Vagina (tissue), 2 donors: ENCODE measurements around the gene SECTM1.

ENCODE experiments used
- POLR2A ChIP-seq, 2 donors: fragments of 450-650 bp; IDR thresholded peaks; one replicate each; pipeline ENCODE4 v1.6.1; 2017; ENCODE audit warnings: antibody characterized with exemption in 2 of 2, mild to moderate bottlenecking in 2 of 2, moderate library complexity in 2 of 2
- POLR2AphosphoS5 ChIP-seq, 2 donors: sonication (generic); formaldehyde crosslinking; IDR thresholded peaks; one replicate each; pipeline ENCODE4 v1.9.0; 2017; ENCODE audit warnings: antibody characterized with exemption in 2 of 2, mild to moderate bottlenecking in 2 of 2, low read depth in 1 of 2; ENCODE audit not compliant: insufficient read depth in 1 of 2
- TF ChIP-seq, protein P1 (sequence below), 3 experiments: fragments of 450-650 bp in 2 of 3; fragments of 200-600 bp in 1 of 3; sonication (generic) in 1 of 3; IDR thresholded peaks; one replicate each; pipeline ENCODE4 v1.5.1; 2017 to 2019; ENCODE audit warnings: antibody characterized with exemption in 3 of 3, mild to moderate bottlenecking in 2 of 3, moderate library complexity in 2 of 3

DNA sequence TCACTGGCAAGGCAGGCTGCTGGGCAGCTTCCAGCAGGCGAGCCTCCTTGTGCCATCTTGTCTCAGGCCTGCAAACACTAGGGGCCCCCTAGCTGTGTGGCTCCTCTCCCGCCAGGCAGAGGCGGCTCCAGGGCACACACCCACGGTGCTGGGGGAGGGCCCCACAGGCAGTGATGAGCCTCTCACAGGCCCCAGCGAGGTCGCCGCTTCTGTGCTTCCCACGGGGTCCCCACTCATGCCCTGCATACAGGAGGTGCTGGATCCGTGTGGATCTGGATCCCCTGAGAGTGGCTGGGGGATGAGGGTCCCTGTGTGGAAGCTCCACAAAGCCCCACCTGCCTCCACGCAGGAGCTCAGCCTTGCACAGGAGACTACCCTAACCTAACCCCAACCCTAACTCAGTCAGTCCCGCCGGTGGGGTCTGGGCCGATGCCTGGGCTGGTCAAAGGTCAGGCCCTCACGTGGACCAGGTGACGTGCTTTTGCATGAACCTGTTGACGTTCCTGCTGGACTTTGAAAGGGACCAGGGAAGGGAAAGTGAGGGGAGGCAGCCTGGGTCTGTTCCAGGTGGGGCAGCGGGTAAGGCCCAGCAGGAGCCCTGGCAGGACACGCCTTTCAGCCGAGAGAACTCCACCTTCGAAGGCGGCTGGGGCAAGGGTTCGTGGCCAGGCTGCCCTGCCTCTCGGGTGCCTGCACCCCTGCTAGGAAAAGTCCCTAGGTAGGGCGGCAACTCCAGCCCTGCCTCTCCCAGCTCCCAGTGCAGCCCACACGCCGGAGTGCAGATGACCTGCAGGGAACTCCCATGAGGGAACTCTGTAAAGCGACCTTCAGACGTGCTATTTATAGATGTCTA is 5.2 kb downstream of the SECTM1 start:
- TF ChIP-seq, protein P1, sequence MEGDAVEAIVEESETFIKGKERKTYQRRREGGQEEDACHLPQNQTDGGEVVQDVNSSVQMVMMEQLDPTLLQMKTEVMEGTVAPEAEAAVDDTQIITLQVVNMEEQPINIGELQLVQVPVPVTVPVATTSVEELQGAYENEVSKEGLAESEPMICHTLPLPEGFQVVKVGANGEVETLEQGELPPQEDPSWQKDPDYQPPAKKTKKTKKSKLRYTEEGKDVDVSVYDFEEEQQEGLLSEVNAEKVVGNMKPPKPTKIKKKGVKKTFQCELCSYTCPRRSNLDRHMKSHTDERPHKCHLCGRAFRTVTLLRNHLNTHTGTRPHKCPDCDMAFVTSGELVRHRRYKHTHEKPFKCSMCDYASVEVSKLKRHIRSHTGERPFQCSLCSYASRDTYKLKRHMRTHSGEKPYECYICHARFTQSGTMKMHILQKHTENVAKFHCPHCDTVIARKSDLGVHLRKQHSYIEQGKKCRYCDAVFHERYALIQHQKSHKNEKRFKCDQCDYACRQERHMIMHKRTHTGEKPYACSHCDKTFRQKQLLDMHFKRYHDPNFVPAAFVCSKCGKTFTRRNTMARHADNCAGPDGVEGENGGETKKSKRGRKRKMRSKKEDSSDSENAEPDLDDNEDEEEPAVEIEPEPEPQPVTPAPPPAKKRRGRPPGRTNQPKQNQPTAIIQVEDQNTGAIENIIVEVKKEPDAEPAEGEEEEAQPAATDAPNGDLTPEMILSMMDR (IDR thresholded peaks at IDR 0.05) = no peak
- no peak for TF ChIP-seq POLR2AphosphoS5 (IDR thresholded peaks at IDR 0.05; ENCODE audit: insufficient read depth in 1 of 2, low read depth in 1 of 2)
- TF ChIP-seq POLR2A (IDR thresholded peaks at IDR 0.05) = no peak
